ENCODE results near the gene KLRK1.
A peak's percentile ranks its signal among the peaks of the same experiment; 100 is the strongest.
"Not testable (repeated sequence)": the region's sequence is repeated elsewhere in the genome, so short reads cannot be mapped to it uniquely, and the experiment has no call there.

KLRK1 gene

DNA sequence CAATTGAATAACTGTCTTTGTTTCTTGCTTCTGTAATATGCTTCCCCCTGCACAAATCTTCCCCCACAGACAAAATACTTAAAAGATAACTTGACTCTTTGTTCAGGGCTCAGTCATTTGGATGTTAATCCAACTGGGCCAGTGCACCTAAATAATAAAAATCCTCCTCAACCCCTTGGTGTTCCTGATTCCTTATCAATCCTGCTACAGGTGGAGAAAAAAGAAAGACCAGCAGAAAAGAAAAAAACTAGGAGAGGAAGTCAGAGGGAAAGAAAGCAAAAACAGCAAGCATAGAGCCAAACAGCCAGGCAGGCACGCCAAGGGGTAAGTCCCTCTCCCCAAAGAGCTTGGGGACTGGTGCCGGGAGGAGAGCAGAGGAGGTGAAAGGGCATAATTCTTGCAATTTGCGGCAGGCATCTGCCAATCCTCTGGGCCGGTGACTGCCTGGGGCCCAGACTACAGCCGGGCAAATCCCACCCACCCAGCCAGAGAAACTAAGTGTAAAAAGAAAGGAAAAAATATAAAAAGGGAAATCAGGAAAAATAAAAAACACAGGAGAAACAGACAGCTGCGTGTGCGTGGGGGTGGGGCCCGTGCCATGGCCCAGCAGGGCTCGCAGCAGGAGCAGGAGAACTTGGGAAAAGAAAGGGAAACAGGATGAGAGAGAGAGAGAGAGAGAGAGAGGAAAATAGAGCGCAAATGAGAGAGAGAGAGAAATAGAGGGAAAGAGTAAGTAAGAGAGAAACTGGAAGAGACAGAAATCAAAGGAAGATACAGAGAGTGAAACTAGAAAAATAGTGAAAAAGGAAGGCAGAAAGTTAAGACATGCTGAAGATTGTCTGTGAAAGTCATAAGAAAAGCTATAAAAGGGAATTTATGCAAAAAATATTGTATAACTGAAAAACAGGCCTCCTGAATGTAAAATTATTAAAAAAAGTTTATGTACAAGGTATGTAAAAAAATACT lies 21.4 kb downstream of the KLRK1 start:
- TF ChIP-seq KLF16 (tag by site-specific recombination; IDR thresholded peaks at IDR 0.05) (no peak), PRDM1 (tag by site-specific recombination; IDR thresholded peaks at IDR 0.05) (peak; percentile 94), ZNF366 (tag by site-specific recombination; conservative IDR thresholded peaks at IDR 0.05) (0 out of 2 replicates have a peak, but pooled peaks have one; percentile 35), ZNF391 (tag by site-specific recombination; IDR thresholded peaks at IDR 0.05; ENCODE audit: borderline replicate concordance, low read depth) (no peak), ZNF596 (tag by site-specific recombination; IDR thresholded peaks at IDR 0.05) (peak; percentile 60; the same call in 1 of the 2 replicates), ZNF24 (tag by site-specific recombination; IDR thresholded peaks at IDR 0.05) (no peak)
- POLR2A ChIA-PET, result interaction anchor here (1.0 kb wide), 1 partner anchor 17 kb away, joined by 3 read pairs; no protein-coding TSS in a partner anchor
- no peaks in the 10 kb centered on the region for H3K9me3 ChIP-seq (ENCODE audit: control insufficient read depth, insufficient read depth, low read depth, low read length)
- peaks cover 0 to 3% of the 10 kb centered on the region in 2 experiments; a peak in 1 of 3 replicates for H3K36me3 ChIP-seq (ENCODE audit: control insufficient read depth in 2 of 2, insufficient read depth in 1 of 2, low read length in 2 of 2)
- no peak overlapping the region for H3K27ac ChIP-seq (ENCODE audit: extremely low read depth, low read depth, low read length)
- peaks cover 6% of the 10 kb centered on the region for H3K4me1 ChIP-seq (ENCODE audit: control insufficient read depth, insufficient read depth, low read length)
- CTCF ChIA-PET, result interaction anchor here (2.3 kb wide), 1 partner anchor 193 kb away, joined by 10 read pairs; no protein-coding TSS in a partner anchor
- H3K4me3 ChIP-seq (ENCODE audit: low read depth, low read length), result no peak overlapping the region

DNA sequence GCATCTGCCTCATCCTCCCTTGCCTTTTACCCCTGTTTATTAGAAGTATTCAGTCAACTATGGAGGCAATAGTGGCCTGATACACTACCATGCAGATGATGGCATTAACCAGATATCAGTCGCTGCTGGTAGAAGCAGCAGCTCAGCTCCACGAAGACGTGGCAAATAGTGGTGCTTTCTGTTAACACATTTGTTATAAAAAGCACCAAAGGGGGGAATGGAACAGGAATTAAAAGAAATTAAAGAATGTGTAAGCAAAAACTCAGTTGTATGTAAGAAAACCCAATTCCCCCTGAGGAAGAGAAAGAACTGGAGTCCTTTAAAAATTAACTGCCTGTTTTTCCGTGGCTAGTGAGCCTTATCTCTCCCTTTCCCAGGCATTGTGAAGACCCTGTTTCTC lies 22.1 kb downstream of the KLRK1 start:
- H3K9me3 ChIP-seq (ENCODE audit: control insufficient read depth, insufficient read depth, low read depth, low read length); H3K4me3 ChIP-seq (ENCODE audit: low read depth, low read length); H3K36me3 ChIP-seq (ENCODE audit: control insufficient read depth in 2 of 2, insufficient read depth in 1 of 2, low read length in 2 of 2); POLR2A ChIA-PET; H3K4me1 ChIP-seq (ENCODE audit: control insufficient read depth, insufficient read depth, low read length); H3K27ac ChIP-seq (ENCODE audit: extremely low read depth, low read depth, low read length): not testable (repeated sequence)
- CTCF ChIA-PET, result interaction anchor here (1.6 to 2.3 kb wide), 2 partner anchors 132 to 194 kb away, joined by 7 to 10 read pairs; no protein-coding TSS in a partner anchor
- TF ChIP-seq SETDB1 (IDR thresholded peaks at IDR 0.05; ENCODE audit: insufficient read length, low read length) (peak; percentile 44), ZNF701 (tag by site-specific recombination; IDR thresholded peaks at IDR 0.05) (peak; percentile 95)

GRCh38 chr12:10366875-10367274 lies 23.0 kb downstream of the KLRK1 start:
- POLR2A ChIA-PET, result no interaction called here
- no peaks in the 10 kb centered on the region for H3K9me3 ChIP-seq (ENCODE audit: control insufficient read depth, insufficient read depth, low read depth, low read length)
- H3K4me1 ChIP-seq (ENCODE audit: control insufficient read depth, insufficient read depth, low read length), result peaks cover 14% of the 10 kb centered on the region

More at GRCh38 chr12:10366875-10367274, 23.0 kb downstream of the KLRK1 start:
- CTCF ChIA-PET, result interaction anchor here (0.5 to 2.3 kb wide), 11 partner anchors 8 to 350 kb away, joined by 3 to 10 read pairs (median 4); no protein-coding TSS in a partner anchor
- Histone ChIP-seq H3K36me3 (ENCODE audit: control insufficient read depth in 2 of 2, insufficient read depth in 1 of 2, low read length in 2 of 2) (no peaks in the 10 kb centered on the region), H3K27ac (ENCODE audit: extremely low read depth, low read depth, low read length) (peak overlapping the region; percentile 95; the same call in 1 of the 2 replicates), H3K4me3 (ENCODE audit: low read depth, low read length) (no peak overlapping the region)
- TF ChIP-seq SP3 (tag by site-specific recombination; IDR thresholded peaks at IDR 0.05), result peak; percentile 16; the same call in 1 of the 2 replicates
- TF ChIP-seq TCF7L2 (IDR thresholded peaks at IDR 0.05; ENCODE audit: borderline replicate concordance, low read depth, low read length), result no peak
- TF ChIP-seq REST (tag by site-specific recombination; IDR thresholded peaks at IDR 0.05), result no peak
- TF ChIP-seq, protein P1, sequence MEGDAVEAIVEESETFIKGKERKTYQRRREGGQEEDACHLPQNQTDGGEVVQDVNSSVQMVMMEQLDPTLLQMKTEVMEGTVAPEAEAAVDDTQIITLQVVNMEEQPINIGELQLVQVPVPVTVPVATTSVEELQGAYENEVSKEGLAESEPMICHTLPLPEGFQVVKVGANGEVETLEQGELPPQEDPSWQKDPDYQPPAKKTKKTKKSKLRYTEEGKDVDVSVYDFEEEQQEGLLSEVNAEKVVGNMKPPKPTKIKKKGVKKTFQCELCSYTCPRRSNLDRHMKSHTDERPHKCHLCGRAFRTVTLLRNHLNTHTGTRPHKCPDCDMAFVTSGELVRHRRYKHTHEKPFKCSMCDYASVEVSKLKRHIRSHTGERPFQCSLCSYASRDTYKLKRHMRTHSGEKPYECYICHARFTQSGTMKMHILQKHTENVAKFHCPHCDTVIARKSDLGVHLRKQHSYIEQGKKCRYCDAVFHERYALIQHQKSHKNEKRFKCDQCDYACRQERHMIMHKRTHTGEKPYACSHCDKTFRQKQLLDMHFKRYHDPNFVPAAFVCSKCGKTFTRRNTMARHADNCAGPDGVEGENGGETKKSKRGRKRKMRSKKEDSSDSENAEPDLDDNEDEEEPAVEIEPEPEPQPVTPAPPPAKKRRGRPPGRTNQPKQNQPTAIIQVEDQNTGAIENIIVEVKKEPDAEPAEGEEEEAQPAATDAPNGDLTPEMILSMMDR (tag by site-specific recombination; IDR thresholded peaks at IDR 0.05), result peak; percentile 74
- TF ChIP-seq ZNF785 (tag by site-specific recombination; IDR thresholded peaks at IDR 0.05), result no peak
- no peak for TF ChIP-seq ZNF292 (tag by site-specific recombination; IDR thresholded peaks at IDR 0.05; ENCODE audit: borderline replicate concordance, low read depth)
- 0 out of 2 replicates have a peak, but pooled peaks have one; percentile 18 for TF ChIP-seq SP7 (tag by site-specific recombination; IDR thresholded peaks at IDR 0.05)
- TF ChIP-seq ZNF654 (tag by site-specific recombination; IDR thresholded peaks at IDR 0.05; ENCODE audit: low read depth), result peak; percentile 90
- no peak for TF ChIP-seq ZNF529 (tag by site-specific recombination; IDR thresholded peaks at IDR 0.05; ENCODE audit: insufficient replicate concordance)

Data from HEK293 (cell line).